DOHH2 (cell line): ENCODE results near the gene DPP6.

Experiments
- H3F3A ChIP-seq: fragments of 200-600 bp; sonication (generic), shearing (Covaris generic); 2 replicates; pipeline ENCODE4 v1.6.0; 2016; ENCODE audit warnings: antibody characterized with exemption, mild to moderate bottlenecking; ENCODE audit not compliant: control insufficient read depth, insufficient read depth
- H3K27ac ChIP-seq: fragments of 200-600 bp; sonication (generic); 2 replicates; pipeline ENCODE4 v1.5.1; 2014; ENCODE audit warnings: low read depth, mild to moderate bottlenecking, low read length, moderate library complexity
- H3K27me3 ChIP-seq: fragments of 200-600 bp; sonication (generic); 2 replicates; pipeline ENCODE4 v1.6.1; 2014; ENCODE audit warnings: mild to moderate bottlenecking, low read length, mixed read lengths; ENCODE audit not compliant: control insufficient read depth
- H3K36me3 ChIP-seq: fragments of 200-600 bp; sonication (generic); 2 replicates; pipeline ENCODE4 v1.6.1; 2014; ENCODE audit warnings: mild to moderate bottlenecking, low read length, moderate library complexity, mixed read lengths; ENCODE audit not compliant: control insufficient read depth
- H3K4me1 ChIP-seq: fragments of 200-600 bp; sonication (generic); 2 replicates; pipeline ENCODE4 v1.6.1; 2014; ENCODE audit warnings: mild to moderate bottlenecking, low read length, mixed read lengths; ENCODE audit not compliant: control insufficient read depth
- H3K4me2 ChIP-seq: fragments of 200-600 bp; sonication (generic); 2 replicates; pipeline ENCODE4 v1.6.0; 2014; ENCODE audit warnings: mild to moderate bottlenecking, low read length, moderate library complexity
- H3K4me3 ChIP-seq: fragments of 200-600 bp; sonication (generic); 2 replicates; pipeline ENCODE4 v1.5.1; 2014; ENCODE audit warnings: mild to moderate bottlenecking, low read length, mixed read lengths
- H3K79me2 ChIP-seq: fragments of 200-600 bp; sonication (generic); 2 replicates; pipeline ENCODE4 v1.6.1; 2014; ENCODE audit warnings: mild to moderate bottlenecking, low read length, mixed read lengths; ENCODE audit not compliant: control insufficient read depth
- H3K9me2 ChIP-seq: fragments of 200-600 bp; sonication (generic); replicated peaks from 2 replicates; pipeline ENCODE4 v1.6.1; 2014; ENCODE audit warnings: mild to moderate bottlenecking, low read length, mixed read lengths; ENCODE audit not compliant: control insufficient read depth
- H3K9me3 ChIP-seq: fragments of 200-600 bp; sonication (generic); 2 replicates; pipeline ENCODE4 v1.6.1; 2014; ENCODE audit warnings: antibody characterized with exemption, low read length, mixed read lengths; ENCODE audit not compliant: control insufficient read depth, insufficient read depth
- H4K20me1 ChIP-seq: fragments of 200-600 bp; sonication (generic); 2 replicates; pipeline ENCODE4 v1.6.0; 2014; ENCODE audit warnings: low read depth, mild to moderate bottlenecking, antibody characterized with exemption, low read length, moderate library complexity; ENCODE audit not compliant: control insufficient read depth, insufficient read depth
- EZH2phosphoT487 ChIP-seq: fragments of 200-600 bp; sonication (generic); IDR thresholded peaks from 2 replicates; pipeline ENCODE4 v1.6.1; 2017; ENCODE audit warnings: borderline replicate concordance, mild to moderate bottlenecking, antibody characterized with exemption, low read length, moderate library complexity, mixed read lengths
- TF ChIP-seq, protein P1 (sequence below): fragments of 200-600 bp; sonication (generic); IDR thresholded peaks from one replicate; pipeline ENCODE4 v1.5.1; 2014; ENCODE audit warnings: antibody characterized with exemption, mild to moderate bottlenecking, low read depth, low read length; ENCODE audit not compliant: poor library complexity, severe bottlenecking

Gene DPP6

DNA sequence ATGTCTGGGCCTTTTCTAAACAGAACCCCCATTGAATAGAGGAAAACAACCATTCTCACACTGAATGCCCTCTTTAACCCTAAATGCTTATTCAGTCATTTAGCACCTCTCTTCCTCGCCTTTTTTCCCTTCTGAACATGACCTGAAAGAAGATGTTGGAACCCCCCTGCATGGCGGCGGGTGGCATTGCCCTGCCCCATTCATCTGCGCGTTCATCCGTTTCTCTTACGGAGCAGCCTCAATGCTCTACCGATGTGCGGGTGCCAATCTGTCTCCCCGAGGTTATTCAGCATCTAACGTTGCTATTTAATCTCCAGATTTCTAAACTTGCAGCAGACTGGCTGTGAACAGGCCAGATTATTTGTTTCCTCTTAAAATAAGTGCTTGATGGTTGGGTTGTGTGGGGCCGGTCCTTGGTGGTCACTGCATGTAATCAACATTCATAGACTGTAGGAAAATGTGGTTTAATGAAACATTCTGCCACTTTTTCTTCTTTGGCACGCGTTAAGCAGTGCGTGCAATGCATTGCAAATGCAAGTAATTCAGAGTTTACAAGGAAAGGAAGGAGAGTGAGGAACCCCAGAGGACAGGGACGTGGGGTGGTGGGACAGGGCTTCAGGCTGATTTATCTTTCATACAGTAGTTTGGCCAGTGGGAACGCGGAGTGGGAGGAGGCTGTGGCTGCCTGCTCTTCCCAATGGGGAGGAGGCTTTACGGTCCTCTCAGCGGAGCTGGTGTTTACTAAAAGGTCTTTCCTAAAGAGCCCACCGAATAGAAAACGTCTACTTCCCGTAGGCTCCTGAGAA lies 286.7 kb downstream of the DPP6 start:
- TF ChIP-seq, protein P1, sequence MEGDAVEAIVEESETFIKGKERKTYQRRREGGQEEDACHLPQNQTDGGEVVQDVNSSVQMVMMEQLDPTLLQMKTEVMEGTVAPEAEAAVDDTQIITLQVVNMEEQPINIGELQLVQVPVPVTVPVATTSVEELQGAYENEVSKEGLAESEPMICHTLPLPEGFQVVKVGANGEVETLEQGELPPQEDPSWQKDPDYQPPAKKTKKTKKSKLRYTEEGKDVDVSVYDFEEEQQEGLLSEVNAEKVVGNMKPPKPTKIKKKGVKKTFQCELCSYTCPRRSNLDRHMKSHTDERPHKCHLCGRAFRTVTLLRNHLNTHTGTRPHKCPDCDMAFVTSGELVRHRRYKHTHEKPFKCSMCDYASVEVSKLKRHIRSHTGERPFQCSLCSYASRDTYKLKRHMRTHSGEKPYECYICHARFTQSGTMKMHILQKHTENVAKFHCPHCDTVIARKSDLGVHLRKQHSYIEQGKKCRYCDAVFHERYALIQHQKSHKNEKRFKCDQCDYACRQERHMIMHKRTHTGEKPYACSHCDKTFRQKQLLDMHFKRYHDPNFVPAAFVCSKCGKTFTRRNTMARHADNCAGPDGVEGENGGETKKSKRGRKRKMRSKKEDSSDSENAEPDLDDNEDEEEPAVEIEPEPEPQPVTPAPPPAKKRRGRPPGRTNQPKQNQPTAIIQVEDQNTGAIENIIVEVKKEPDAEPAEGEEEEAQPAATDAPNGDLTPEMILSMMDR: no peak
- no peak for TF ChIP-seq EZH2phosphoT487
- no peak overlapping the region for H3K27ac ChIP-seq
- H3K9me2 ChIP-seq: no peaks in the 10 kb centered on the region
- no peak overlapping the region for H3K4me3 ChIP-seq
- H4K20me1 ChIP-seq: no peaks in the 10 kb centered on the region
- H3K27me3 ChIP-seq: no peaks in the 10 kb centered on the region
- no peaks in the 10 kb centered on the region for H3K36me3 ChIP-seq
- H3K4me2 ChIP-seq: no peak overlapping the region
- H3K4me1 ChIP-seq: no peaks in the 10 kb centered on the region
- no peaks in the 10 kb centered on the region for H3F3A ChIP-seq
- H3K79me2 ChIP-seq: no peaks in the 10 kb centered on the region
- peaks cover 14% of the 10 kb centered on the region; the same call in 1 of the 2 replicates for H3K9me3 ChIP-seq

DNA sequence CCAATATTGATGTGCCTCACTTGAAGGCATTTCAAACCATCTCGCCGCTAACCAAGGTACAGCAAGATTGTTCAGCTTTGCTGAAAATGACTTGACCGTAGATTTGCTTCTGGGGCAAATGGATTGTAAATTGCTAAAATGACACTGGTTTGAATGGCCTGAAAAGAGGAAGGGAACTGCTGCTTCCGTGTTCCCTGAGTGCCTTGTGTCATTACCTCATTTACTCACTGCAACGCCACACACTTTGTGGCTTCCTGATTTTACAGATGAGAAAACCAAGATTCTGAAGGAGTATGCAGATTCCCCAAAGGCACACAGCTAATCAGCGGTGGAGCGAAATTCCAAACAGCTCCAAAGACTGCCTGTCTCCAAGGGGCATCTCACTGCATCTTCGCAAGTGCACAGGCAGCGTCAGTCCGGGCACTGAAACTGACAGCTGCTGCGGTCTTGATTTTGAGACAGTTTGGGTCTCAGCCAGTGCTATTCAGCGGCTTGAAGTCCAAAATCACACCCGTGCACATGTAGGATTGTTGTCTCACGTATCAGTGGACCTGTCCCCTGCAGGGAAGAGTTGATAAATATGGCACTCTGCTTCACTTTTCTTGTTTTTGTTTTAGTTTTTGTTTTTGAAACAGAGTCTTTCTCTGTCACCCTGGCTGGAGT lies 290.9 kb downstream of the DPP6 start:
- no peak overlapping the region for H3K4me2 ChIP-seq

DNA sequence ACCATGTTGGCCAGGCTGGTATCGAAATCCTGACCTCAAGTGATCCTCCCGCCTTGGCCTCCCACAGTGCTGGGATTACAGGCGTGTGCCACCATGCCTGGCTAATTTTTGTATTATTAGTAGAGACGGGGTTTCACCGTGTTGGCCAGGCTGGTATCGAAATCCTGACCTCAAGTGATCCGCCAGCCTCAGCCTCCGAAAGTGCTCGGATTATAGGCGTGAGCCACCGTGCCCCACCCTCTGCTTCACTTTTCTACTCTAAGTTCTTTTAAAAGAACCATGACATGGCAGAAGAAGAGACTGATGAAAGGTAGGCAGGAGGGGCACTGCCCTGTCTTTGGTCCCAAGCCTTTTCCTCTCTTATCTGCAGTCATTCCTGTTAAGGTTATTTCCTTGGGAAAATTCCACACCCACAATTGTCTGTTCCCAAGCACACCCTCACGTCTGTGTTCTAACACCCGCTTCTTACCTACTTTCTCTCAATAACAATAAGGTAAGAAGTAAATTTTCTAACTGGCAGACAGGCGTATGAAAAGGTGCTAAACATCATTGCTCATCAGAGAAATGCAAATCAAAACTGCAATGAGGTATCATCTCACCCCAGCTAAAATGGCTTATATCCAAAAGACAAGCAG lies 291.7 kb downstream of the DPP6 start:
- Histone ChIP-seq H3K27ac (no peak overlapping the region), H3K79me2 (no peaks in the 10 kb centered on the region), H3K4me1 (no peaks in the 10 kb centered on the region), H3K4me3 (no peak overlapping the region), H3K9me2 (no peaks in the 10 kb centered on the region), H3K4me2 (no peak overlapping the region), H3K36me3 (no peaks in the 10 kb centered on the region), H4K20me1 (no peaks in the 10 kb centered on the region), H3K9me3 (no peaks in the 10 kb centered on the region), H3F3A (no peaks in the 10 kb centered on the region), H3K27me3 (no peaks in the 10 kb centered on the region)
- TF ChIP-seq, protein P1: no peak
- no peak for TF ChIP-seq EZH2phosphoT487

More for the DNA sequence above, 290.9 kb downstream of the DPP6 start:
- no peaks in the 10 kb centered on the region for H3K79me2 ChIP-seq
- H3K9me2 ChIP-seq: no peaks in the 10 kb centered on the region
- no peak overlapping the region for H3K27ac ChIP-seq
- H3K4me3 ChIP-seq: no peak overlapping the region
- no peaks in the 10 kb centered on the region for H3K36me3 ChIP-seq
- no peaks in the 10 kb centered on the region for H3K4me1 ChIP-seq
- no peaks in the 10 kb centered on the region for H3K9me3 ChIP-seq
- TF ChIP-seq, protein P1: no peak
- no peak for TF ChIP-seq EZH2phosphoT487
- no peaks in the 10 kb centered on the region for H3F3A ChIP-seq
- no peaks in the 10 kb centered on the region for H3K27me3 ChIP-seq
- H4K20me1 ChIP-seq: no peaks in the 10 kb centered on the region
